VCaP (cell line): Measurements from ENCODE around the gene LRRC4.

Experiments used
- H3K27ac ChIP-seq: fragments of 450-650 bp; 2 replicates; pipeline ENCODE4 v1.5.1; 2017
- TF ChIP-seq, protein P1 (sequence below): fragments of 450-650 bp; conservative IDR thresholded peaks from 2 replicates; pipeline ENCODE4 v1.5.1; 2017; ENCODE audit warnings: mild to moderate bottlenecking, moderate library complexity

The LRRC4 gene

DNA sequence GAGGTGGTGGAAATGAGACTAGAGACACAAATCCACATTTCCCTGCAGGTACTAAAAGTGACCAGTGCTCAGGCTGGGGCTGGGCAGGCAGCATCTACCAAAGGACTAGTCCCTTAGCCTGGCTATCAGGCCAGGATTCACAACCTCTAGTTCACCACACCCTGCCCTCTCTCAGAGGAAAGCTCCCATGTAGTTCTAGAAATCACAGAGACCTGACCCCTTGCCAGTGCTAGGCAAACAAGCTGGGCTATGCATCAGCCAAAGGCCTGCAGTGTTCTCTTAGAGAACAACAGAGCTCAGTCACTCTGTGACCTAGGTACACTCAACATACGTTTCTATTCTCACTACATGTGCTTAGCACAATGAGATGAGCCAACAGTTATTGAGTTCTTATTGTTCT lies 26.7 kb upstream of the LRRC4 start:
- H3K27ac ChIP-seq, result no peak overlapping the region
- TF ChIP-seq, protein P1, sequence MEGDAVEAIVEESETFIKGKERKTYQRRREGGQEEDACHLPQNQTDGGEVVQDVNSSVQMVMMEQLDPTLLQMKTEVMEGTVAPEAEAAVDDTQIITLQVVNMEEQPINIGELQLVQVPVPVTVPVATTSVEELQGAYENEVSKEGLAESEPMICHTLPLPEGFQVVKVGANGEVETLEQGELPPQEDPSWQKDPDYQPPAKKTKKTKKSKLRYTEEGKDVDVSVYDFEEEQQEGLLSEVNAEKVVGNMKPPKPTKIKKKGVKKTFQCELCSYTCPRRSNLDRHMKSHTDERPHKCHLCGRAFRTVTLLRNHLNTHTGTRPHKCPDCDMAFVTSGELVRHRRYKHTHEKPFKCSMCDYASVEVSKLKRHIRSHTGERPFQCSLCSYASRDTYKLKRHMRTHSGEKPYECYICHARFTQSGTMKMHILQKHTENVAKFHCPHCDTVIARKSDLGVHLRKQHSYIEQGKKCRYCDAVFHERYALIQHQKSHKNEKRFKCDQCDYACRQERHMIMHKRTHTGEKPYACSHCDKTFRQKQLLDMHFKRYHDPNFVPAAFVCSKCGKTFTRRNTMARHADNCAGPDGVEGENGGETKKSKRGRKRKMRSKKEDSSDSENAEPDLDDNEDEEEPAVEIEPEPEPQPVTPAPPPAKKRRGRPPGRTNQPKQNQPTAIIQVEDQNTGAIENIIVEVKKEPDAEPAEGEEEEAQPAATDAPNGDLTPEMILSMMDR, result no peak

DNA sequence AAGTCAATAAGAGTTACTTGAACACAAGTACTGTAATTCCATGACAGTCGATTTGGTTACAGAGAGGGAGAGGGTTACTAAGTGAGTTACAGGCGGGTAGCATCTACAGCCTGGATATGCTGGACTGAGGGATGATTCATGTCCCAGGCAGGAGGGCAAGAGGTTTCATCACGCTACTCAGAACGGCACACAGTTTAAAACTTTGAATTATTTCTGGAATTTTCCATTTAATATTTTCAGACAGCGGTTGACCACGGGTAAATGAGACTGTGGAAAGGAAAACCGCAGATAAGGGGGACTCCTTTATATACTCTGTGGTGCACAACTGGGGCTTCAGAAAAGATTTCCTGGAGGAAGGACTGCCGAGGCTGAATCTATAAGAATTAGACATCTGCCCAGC lies 25.7 kb upstream of the LRRC4 start:
- TF ChIP-seq, protein P1, result no peak
- no peak overlapping the region for H3K27ac ChIP-seq

DNA sequence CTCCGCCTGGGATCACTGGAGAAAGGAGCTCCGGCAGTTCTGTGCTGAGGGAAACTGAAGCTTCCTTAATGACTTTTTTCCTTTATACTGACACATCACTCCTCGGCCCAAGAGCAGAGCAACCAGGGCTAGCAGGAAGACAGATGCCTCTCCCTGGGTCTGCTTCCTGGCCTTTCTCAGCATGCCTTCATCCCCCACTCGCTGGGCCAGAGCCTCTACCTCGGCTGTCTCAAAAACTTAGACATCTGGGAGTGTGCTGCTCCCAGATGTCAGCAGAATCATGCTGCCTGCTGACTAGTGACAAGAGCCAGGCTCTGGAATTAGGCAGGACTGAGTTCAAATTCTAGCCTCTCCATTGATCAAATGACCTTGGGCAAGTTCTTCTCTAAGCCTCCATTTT lies 24.4 kb upstream of the LRRC4 start:
- TF ChIP-seq, protein P1, result no peak
- no peak overlapping the region for H3K27ac ChIP-seq

DNA sequence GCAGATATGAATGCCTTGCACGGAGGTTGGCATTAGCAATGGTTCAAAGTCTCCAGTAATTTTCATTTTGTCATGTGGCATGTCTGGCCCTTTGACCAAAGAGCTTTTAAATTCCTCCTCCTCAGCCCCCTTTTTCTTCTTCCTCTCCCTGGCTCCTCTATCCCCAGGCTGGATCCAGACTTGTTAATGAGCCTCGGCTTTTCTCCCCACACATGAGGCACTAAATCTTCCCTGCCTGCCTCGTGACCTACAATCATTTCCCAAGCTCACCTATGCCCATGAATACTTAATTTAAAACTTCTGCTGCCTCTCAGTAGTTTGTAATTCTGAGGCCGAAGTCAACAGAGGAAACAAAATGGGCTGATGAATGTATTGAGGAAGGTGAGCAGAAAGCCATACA lies 23.3 kb upstream of the LRRC4 start:
- no peak overlapping the region for H3K27ac ChIP-seq
- TF ChIP-seq, protein P1, result no peak

DNA sequence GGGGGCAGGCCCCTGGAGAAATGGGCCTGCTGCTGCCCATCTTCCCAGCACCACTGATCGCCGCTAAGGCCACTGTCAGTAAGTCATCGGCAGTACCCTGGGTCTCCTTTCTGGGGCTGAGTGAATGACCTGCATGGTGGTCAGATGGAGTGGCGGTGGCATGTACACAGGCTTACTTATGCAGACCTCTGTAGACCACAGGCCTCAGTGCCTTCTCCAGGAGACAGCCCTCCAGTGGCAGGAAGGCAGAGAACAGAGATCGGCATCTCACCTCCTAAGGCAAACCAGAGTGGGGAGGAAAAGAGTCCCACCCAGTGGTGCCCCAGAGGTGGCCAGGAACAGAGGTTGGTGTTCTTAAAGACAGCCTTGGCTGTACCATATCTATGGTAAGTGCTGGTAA lies 22.8 kb upstream of the LRRC4 start:
- TF ChIP-seq, protein P1, result no peak

DNA sequence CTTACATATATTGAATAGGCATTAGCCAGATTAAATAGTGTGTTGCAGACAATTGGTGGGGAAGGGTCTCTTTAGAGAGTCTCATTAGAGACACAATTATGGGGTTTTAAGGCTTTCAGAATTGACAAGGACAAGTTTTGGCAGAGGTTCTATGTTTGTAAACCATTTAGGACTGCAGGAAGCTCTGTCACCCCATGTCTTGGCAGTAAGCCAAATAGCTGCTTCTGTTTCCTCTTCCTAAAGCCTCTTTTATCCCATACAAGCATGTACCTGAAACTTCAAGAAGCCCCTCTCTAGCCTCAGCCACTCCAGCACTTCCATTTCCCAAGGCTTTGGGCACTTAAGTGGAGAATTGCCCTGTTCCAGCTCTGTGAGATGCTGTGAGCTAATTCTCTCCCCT lies 21.8 kb upstream of the LRRC4 start:
- H3K27ac ChIP-seq, result peak overlapping the region; percentile 58
- TF ChIP-seq, protein P1, result no peak

More for the DNA sequence above, 22.8 kb upstream of the LRRC4 start:
- H3K27ac ChIP-seq, result peak overlapping the region; percentile 58; the same call in 1 of the 2 replicates

DNA sequence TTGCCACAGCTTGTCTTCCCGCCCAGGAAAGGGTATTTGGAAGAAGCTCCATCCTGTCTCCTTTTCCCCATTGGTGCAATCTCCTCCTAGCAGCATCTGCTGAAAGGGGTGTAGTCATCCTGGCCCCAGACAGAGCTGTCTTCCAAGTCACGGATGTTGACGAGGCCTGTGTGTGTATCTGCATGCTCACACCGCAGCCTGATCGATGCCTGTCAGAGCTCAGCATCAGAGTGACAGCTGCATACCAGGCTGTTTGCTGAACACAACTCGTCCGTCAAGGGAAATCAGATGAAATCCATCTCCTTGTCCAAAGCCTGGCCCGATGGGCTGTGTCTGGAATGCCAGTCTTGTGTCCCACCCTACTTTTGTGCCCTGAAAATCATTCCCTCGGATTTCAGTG lies 21.2 kb upstream of the LRRC4 start:
- peak overlapping the region; percentile 58 for H3K27ac ChIP-seq
- TF ChIP-seq, protein P1, result no peak

DNA sequence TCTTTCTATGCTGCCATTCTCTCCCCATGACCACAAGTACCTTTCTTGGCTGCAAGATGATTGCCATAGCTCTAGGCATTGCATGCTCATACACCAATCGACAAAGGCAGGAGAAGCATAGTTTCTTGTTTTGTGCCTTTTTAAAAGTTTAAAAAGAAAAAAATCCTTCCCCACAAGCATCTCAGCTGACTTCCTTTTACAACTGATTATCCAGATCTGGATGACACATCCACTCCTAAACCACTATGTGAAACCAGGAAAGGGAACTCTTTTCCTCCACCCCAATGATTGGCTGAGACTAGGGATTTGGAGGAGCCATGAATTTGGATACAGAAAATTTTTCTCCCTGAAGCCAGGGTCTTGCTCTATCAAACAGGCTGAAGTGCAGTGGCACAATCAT lies 14.5 kb upstream of the LRRC4 start:
- TF ChIP-seq, protein P1, result no peak

More for the DNA sequence above, 14.5 kb upstream of the LRRC4 start:
- H3K27ac ChIP-seq, result no peak overlapping the region
